ENCODE measurements around the gene VWC2. TPM values are rescaled to one million over a fixed set of nuclear protein-coding genes. Genes with fewer than 3 reads are reported as not detected.

The VWC2 gene
- total and polyA plus RNA-seq, 2 of the 8 experiments (the other 6 are each of a cell fraction or from before 2014, with no cell fraction given) = 0.24 to 0.30 TPM

DNA sequence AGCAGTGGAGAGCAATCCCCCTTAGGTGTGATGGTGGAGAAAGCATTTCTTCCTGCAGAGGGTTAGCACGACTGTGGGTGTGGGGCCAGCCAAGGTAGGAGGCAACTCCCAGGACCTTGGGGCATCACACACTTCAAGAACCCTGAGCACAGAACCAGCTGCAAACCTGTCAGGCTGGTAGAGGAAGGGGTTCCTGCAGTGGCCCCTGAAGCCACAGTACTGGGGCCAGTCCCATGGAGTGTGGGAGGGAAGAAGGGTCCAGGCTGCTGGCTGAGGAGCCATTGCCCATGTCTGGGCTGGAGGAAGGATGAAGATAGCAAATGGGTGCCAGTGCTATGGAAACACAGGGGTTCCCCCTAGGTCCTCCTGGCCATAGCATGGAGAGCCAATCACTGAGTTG, 110.5 kb downstream of the VWC2 start (continued):
- no peak for TF ChIP-seq SIRT6 (IDR thresholded peaks at IDR 0.05; ENCODE audit: low read length)
- TF ChIP-seq JUND (IDR thresholded peaks at IDR 0.05; ENCODE audit: low read length) = no peak
- no peak for TF ChIP-seq KDM1A (IDR thresholded peaks at IDR 0.05; ENCODE audit: borderline replicate concordance, low read length)

Measured in H1 (cell line).